Hepatocyte (in vitro differentiated cells): ENCODE data around the gene PRPSAP1. TPM values are rescaled to one million over a fixed set of nuclear protein-coding genes. Genes with fewer than 3 reads are reported as not detected.

ENCODE experiments used
- DNase-seq: peaks from one replicate; pipeline ENCODE4 v3.0.0-alpha.2; 2016; ENCODE audit warnings: low spot score
- H2AFZ ChIP-seq: fragments of 200-600 bp; sonication (generic); 2 replicates; pipeline ENCODE4 v1.6.0; 2016; ENCODE audit warnings: antibody characterized with exemption, mild to moderate bottlenecking
- H3K27ac ChIP-seq: fragments of 200-600 bp; sonication (generic); 2 replicates; pipeline ENCODE4 v1.5.1; 2016; ENCODE audit warnings: mild to moderate bottlenecking
- H3K27me3 ChIP-seq: fragments of 200-600 bp; sonication (generic); 2 replicates; pipeline ENCODE4 v1.6.1; 2016
- H3K36me3 ChIP-seq: fragments of 200-600 bp; sonication (generic); replicated peaks from 2 replicates; pipeline ENCODE4 v1.5.1; 2016; ENCODE audit warnings: low read depth; ENCODE audit not compliant: insufficient read depth
- H3K4me1 ChIP-seq: fragments of 200-600 bp; sonication (generic); 2 replicates; pipeline ENCODE4 v1.5.1; 2016; ENCODE audit warnings: mild to moderate bottlenecking, moderate library complexity; ENCODE audit not compliant: insufficient read depth
- H3K4me2 ChIP-seq: fragments of 200-600 bp; sonication (generic); 2 replicates; pipeline ENCODE4 v1.6.0; 2016
- H3K4me3 ChIP-seq: fragments of 200-600 bp; sonication (generic); 2 replicates; pipeline ENCODE4 v1.5.1; 2016; ENCODE audit warnings: mild to moderate bottlenecking
- H3K79me2 ChIP-seq: fragments of 200-600 bp; sonication (generic); 2 replicates; pipeline ENCODE4 v1.6.0; 2017; ENCODE audit warnings: mild to moderate bottlenecking
- H3K9me2 ChIP-seq: fragments of 200-600 bp; sonication (generic); replicated peaks from 2 replicates; pipeline ENCODE4 v1.6.0; 2017; ENCODE audit warnings: mild to moderate bottlenecking; ENCODE audit not compliant: insufficient read depth
- H3K9me3 ChIP-seq: fragments of 200-600 bp; sonication (generic); 2 replicates; pipeline ENCODE4 v1.5.1; 2016; ENCODE audit warnings: low read depth, mild to moderate bottlenecking
- H4K20me1 ChIP-seq: fragments of 200-600 bp; sonication (generic); 2 replicates; pipeline ENCODE4 v1.6.0; 2016; ENCODE audit warnings: mild to moderate bottlenecking; ENCODE audit not compliant: insufficient read depth, poor library complexity, severe bottlenecking
- CTCF ChIP-seq: fragments of 200-600 bp; sonication (generic); IDR thresholded peaks from 2 replicates; pipeline ENCODE4 v1.5.1; 2016; ENCODE audit warnings: antibody characterized with exemption, mild to moderate bottlenecking; ENCODE audit not compliant: poor library complexity
- EZH2 ChIP-seq: fragments of 200-600 bp; sonication (generic); IDR thresholded peaks from 2 replicates; pipeline ENCODE4 v1.6.1; 2016; ENCODE audit warnings: antibody characterized with exemption, mild to moderate bottlenecking, borderline replicate concordance
- EZH2phosphoT487 ChIP-seq: fragments of 200-600 bp; sonication (generic); IDR thresholded peaks from one replicate; pipeline ENCODE4 v1.6.1; 2018; ENCODE audit warnings: antibody characterized with exemption, mild to moderate bottlenecking, low read depth, moderate library complexity; ENCODE audit not compliant: unreplicated experiment, severe bottlenecking
- WGBS: methylation state at CpG from one replicate; pipeline ENCODE4 v1.1.6; 2016; ENCODE audit warnings: low lambda C conversion rate; ENCODE audit errors: missing lambda C conversion rate; 5-methylcytosine and 5-hydroxymethylcytosine counted together
- polyA plus RNA-seq: library from polyadenylated mRNA; unstranded; fragments of >200 nt; fragmentation: Nextera tagmentation; extraction: Ambion mirVana; gene quantifications from 2 replicates; pipeline ENCODE4 v1.2.1, GENCODE V29; 2016
- total RNA-seq: library from RNA; depleted of rRNA; stranded (reverse); fragments of >200 nt; gene quantifications from 2 replicates; pipeline ENCODE4 v1.2.3, GENCODE V29; 2014

The PRPSAP1 gene
- total and polyA plus RNA-seq, 2 experiments from 2014 or later, result 61.8 to 62.3 TPM

- Histone ChIP-seq H3K27me3 (no peaks in the 10 kb centered on the region), H3K4me3 (no peak overlapping the region), H3K4me1 (no peaks in the 10 kb centered on the region), H3K27ac (no peak overlapping the region), H3K9me2 (no peaks in the 10 kb centered on the region), H4K20me1 (no peaks in the 10 kb centered on the region), H3K4me2 (no peak overlapping the region), H3K36me3 (no peaks in the 10 kb centered on the region), H3K9me3 (no peaks in the 10 kb centered on the region), H2AFZ (no peak overlapping the region), H3K79me2 (no peaks in the 10 kb centered on the region)
- TF ChIP-seq EZH2phosphoT487, result no peak
- no peak for TF ChIP-seq EZH2
- TF ChIP-seq CTCF, result no peak
- DNase-seq, result no peak
- 94% methylated on average over 18 of the region's 19 CpGs for WGBS
Observed at GRCh38 chr17:76278268-76278908, 75.3 kb downstream of the PRPSAP1 start.

- no peak for DNase-seq
- 96% methylated on average over 31 of the region's 31 CpGs for WGBS
- no peaks in the 10 kb centered on the region for H3K27me3 ChIP-seq
- H3K4me1 ChIP-seq, result peaks cover 3% of the 10 kb centered on the region
- H3K36me3 ChIP-seq, result no peaks in the 10 kb centered on the region
- no peak overlapping the region for H3K27ac ChIP-seq
- no peak overlapping the region for H3K4me2 ChIP-seq
- H3K79me2 ChIP-seq, result no peaks in the 10 kb centered on the region
- no peak overlapping the region for H2AFZ ChIP-seq
- no peaks in the 10 kb centered on the region for H3K9me2 ChIP-seq
- H3K9me3 ChIP-seq, result no peaks in the 10 kb centered on the region
- H3K4me3 ChIP-seq, result no peak overlapping the region
- no peaks in the 10 kb centered on the region for H4K20me1 ChIP-seq
- no peak for TF ChIP-seq CTCF
- no peak for TF ChIP-seq EZH2phosphoT487
- TF ChIP-seq EZH2, result no peak
Observed at GRCh38 chr17:76277300-76278267, 76.1 kb downstream of the PRPSAP1 start.

- WGBS, result 78% methylated on average over 19 of the region's 19 CpGs
- H3K27ac ChIP-seq, result no peak overlapping the region
- peaks cover 11% of the 10 kb centered on the region for H3K4me1 ChIP-seq
- no peaks in the 10 kb centered on the region for H3K9me3 ChIP-seq
- H3K4me2 ChIP-seq, result no peak overlapping the region
- H3K9me2 ChIP-seq, result no peaks in the 10 kb centered on the region
- TF ChIP-seq EZH2 (no peak), EZH2phosphoT487 (no peak), CTCF (no peak)
- no peaks in the 10 kb centered on the region for H3K27me3 ChIP-seq
- no peak overlapping the region for H2AFZ ChIP-seq
- H3K79me2 ChIP-seq, result no peaks in the 10 kb centered on the region
- no peaks in the 10 kb centered on the region for H4K20me1 ChIP-seq
- no peak for DNase-seq
- no peak overlapping the region for H3K4me3 ChIP-seq
- no peaks in the 10 kb centered on the region for H3K36me3 ChIP-seq
Observed at GRCh38 chr17:76276461-76277299, 77.0 kb downstream of the PRPSAP1 start.
